A673 (cell line): Measurements from ENCODE around the gene LEMD1. TPM values are rescaled to one million over a fixed set of nuclear protein-coding genes. Genes with fewer than 3 reads are reported as not detected.
"Not testable (repeated sequence)": the region's sequence is repeated elsewhere in the genome, so short reads cannot be mapped to it uniquely, and the experiment has no call there.

Experiments used
- BruUV-seq: library from RNA; stranded (reverse); fragments of 400-500 nt; replicated peaks from 2 replicates; lab custom pipeline; 2021; lab: Mats Ljungman, UMichigan
- CTCF ChIA-PET: fragments of 300-600 bp; sonication (Branson Sonifier 250); formaldehyde crosslinking; loops from one replicate; lab custom pipeline; 2022; ENCODE audit warnings: antibody characterized with exemption; lab: Charles Lee
- POLR2A ChIA-PET: fragments of 300-600 bp; sonication (Branson Sonifier 250); formaldehyde crosslinking; loops from one replicate; lab custom pipeline; 2022; ENCODE audit warnings: antibody characterized with exemption; ENCODE audit not compliant: low non-redundant PET; lab: Charles Lee
- DNase-seq: peaks from one replicate; pipeline ENCODE4 v3.0.0-alpha.2; 2015; ENCODE audit warnings: low spot score
- H3K27ac ChIP-seq: fragments of 200-600 bp; sonication (generic); 2 replicates; pipeline ENCODE4 v1.5.1; 2016; ENCODE audit warnings: mixed run types, low read depth, mild to moderate bottlenecking, mixed read lengths, antibody characterized with exemption, low read length; ENCODE audit not compliant: poor library complexity, severe bottlenecking
- H3K27me3 ChIP-seq: fragments of 200-600 bp; sonication (generic); replicated peaks from 2 replicates; pipeline ENCODE4 v1.6.1; 2017; ENCODE audit warnings: mixed run types, low read depth, mild to moderate bottlenecking, mixed read lengths, antibody characterized with exemption, low read length; ENCODE audit not compliant: insufficient read depth, poor library complexity
- H3K36me3 ChIP-seq: fragments of 200-600 bp; sonication (generic); 2 replicates; pipeline ENCODE4 v1.6.1; 2016; ENCODE audit warnings: mixed run types, mild to moderate bottlenecking, mixed read lengths, antibody characterized with exemption, low read length; ENCODE audit not compliant: insufficient read depth, poor library complexity, severe bottlenecking
- H3K4me1 ChIP-seq: fragments of 200-600 bp; sonication (generic); 2 replicates; pipeline ENCODE4 v1.6.1; 2017; ENCODE audit warnings: mixed run types, mild to moderate bottlenecking, mixed read lengths, antibody characterized with exemption, low read length; ENCODE audit not compliant: insufficient read depth, poor library complexity, severe bottlenecking
- H3K4me3 ChIP-seq: fragments of 200-600 bp; sonication (generic); 2 replicates; pipeline ENCODE4 v1.5.1; 2016; ENCODE audit warnings: low read depth, mixed run types, mild to moderate bottlenecking, mixed read lengths, low read length; ENCODE audit not compliant: poor library complexity, severe bottlenecking
- H3K9me3 ChIP-seq: fragments of 200-600 bp; sonication (generic); 2 replicates; pipeline ENCODE4 v1.6.1; 2016; ENCODE audit warnings: mixed run types, low read depth, mild to moderate bottlenecking, mixed read lengths, antibody characterized with exemption, low read length; ENCODE audit not compliant: poor library complexity, severe bottlenecking
- CTCF ChIP-seq: fragments of 300-800, 200-600 bp; sonication (generic); conservative IDR thresholded peaks from 2 replicates; pipeline ENCODE4 v1.5.1; 2017; ENCODE audit warnings: low read depth, mild to moderate bottlenecking, antibody characterized with exemption, low read length, moderate library complexity, mixed read lengths
- EZH2 ChIP-seq: fragments of 200-600 bp; sonication (generic); IDR thresholded peaks from 2 replicates; pipeline ENCODE4 v1.6.1; 2017; ENCODE audit warnings: borderline replicate concordance, low read depth, mild to moderate bottlenecking, mixed read lengths, antibody characterized with exemption, low read length; ENCODE audit not compliant: poor library complexity, severe bottlenecking
- intact Hi-C: fragments of 100-400 bp; cut with micrococcal nuclease; formaldehyde crosslinking; loops from one replicate; pipeline ENCODE4 v1.10.0; 2022; ENCODE audit not compliant: unreplicated experiment
- total RNA-seq: library from RNA; stranded (reverse); gene quantifications from 2 replicates; pipeline ENCODE4 v1.2.3, GENCODE V29; 2021

LEMD1 gene
- total RNA-seq, 1 experiment from 2014 or later: 1.5 TPM

DNA sequence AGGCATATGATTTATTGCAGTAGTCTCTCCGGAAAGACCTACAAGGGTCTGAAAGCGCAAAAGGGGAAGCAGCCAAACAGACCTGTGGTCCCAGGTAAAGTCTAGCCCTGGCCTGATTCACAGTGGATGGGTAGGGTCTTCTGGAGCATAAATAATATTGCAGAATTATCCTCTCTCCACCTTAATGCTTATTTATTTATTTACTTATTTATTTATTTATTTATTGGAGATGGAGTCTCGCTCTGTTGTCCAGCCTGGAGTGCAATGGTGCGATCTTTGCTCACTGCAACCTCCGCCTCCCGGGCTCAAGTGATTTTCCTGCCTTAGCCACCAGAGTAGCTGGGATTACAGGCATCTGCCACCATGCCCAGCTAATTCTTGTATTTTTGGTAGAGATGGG, 53.4 kb downstream of the LEMD1 start:
- no peaks in the 10 kb centered on the region for H3K36me3 ChIP-seq
- POLR2A ChIA-PET: no interaction called here
- TF ChIP-seq EZH2: no peak
- TF ChIP-seq CTCF: no peak

DNA sequence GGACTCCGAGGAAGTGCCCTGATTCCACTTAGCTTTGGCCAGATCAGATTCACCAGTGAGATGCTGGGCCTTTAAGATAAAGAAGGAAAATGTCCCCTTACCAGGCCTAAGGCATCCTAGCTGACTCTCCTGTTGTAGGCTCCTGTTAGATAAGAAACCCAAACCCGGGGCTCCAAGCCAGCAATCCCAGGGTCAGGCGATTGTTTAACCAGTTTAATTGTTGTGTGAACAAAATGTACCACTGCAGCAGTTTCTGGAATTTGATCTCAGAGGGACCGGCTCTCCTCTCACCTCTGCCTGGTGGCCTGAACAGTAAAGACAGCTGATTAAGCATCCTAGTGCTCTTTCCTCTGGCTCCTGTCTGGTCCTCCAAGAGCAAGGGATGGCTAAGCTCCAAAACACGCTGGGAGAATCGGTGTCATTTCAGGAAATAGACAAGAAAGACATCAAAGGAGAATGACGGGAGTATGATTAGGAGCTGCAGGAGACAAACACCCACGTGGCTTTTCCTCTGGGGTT, 55.9 kb downstream of the LEMD1 start:
- Histone ChIP-seq H3K36me3 (no peaks in the 10 kb centered on the region), H3K4me3 (no peak overlapping the region), H3K27me3 (no peaks in the 10 kb centered on the region), H3K27ac (no peak overlapping the region), H3K4me1 (peaks cover 13% of the 10 kb centered on the region), H3K9me3 (no peaks in the 10 kb centered on the region)
- intact Hi-C loops: no loop called here
- POLR2A ChIA-PET: no interaction called here
- BruUV-seq: no TSS peak
- no peak for TF ChIP-seq EZH2
- no peak for TF ChIP-seq CTCF
- peak; percentile 80 for DNase-seq
- CTCF ChIA-PET: interaction anchor here (1.4 kb wide), 1 partner anchor 119 kb away, joined by 4 read pairs; no protein-coding TSS in a partner anchor

More for the DNA sequence above, 53.4 kb downstream of the LEMD1 start:
- intact Hi-C loops: no loop called here
- H3K27me3 ChIP-seq: no peaks in the 10 kb centered on the region
- DNase-seq: no peak
- no peak overlapping the region for H3K4me3 ChIP-seq
- no TSS peak for BruUV-seq
- CTCF ChIA-PET: interaction anchor here (1.1 kb wide), 1 partner anchor 117 kb away, joined by 4 read pairs; no protein-coding TSS in a partner anchor
- no peaks in the 10 kb centered on the region for H3K9me3 ChIP-seq
- H3K27ac ChIP-seq: no peak overlapping the region
- peaks cover 13% of the 10 kb centered on the region for H3K4me1 ChIP-seq

- POLR2A ChIA-PET, H3K36me3 ChIP-seq, BruUV-seq, H3K27ac ChIP-seq, H3K27me3 ChIP-seq, DNase-seq, H3K9me3 ChIP-seq, intact Hi-C loops, H3K4me3 ChIP-seq, CTCF ChIA-PET: not testable (repeated sequence)
- H3K4me1 ChIP-seq: peaks cover 13% of the 10 kb centered on the region
Observed at GRCh38 chr1:205365086-205365485, 56.8 kb downstream of the LEMD1 start.

- no peaks in the 10 kb centered on the region for H3K27me3 ChIP-seq
- intact Hi-C loops: no loop called here
- H3K36me3 ChIP-seq: no peaks in the 10 kb centered on the region
- no peaks in the 10 kb centered on the region for H3K9me3 ChIP-seq
- ChIA-PET CTCF (interaction anchor here (0.7 kb wide), 1 partner anchor 23 kb away, joined by 3 read pairs; no protein-coding TSS in a partner anchor), POLR2A (no interaction called here)
- BruUV-seq: no TSS peak
- peaks cover 21% of the 10 kb centered on the region for H3K4me1 ChIP-seq
- no peak overlapping the region for H3K4me3 ChIP-seq
- TF ChIP-seq EZH2 (no peak), CTCF (no peak)
- DNase-seq: no peak
- no peak overlapping the region for H3K27ac ChIP-seq
Observed at GRCh38 chr1:205360891-205361290, 61.0 kb downstream of the LEMD1 start.
